G401 (cell line): ENCODE measurements around the gene LGALS3BP. TPM values are rescaled to one million over a fixed set of nuclear protein-coding genes. Genes with fewer than 3 reads are reported as not detected.
"Not testable (repeated sequence)": the region's sequence is repeated elsewhere in the genome, so short reads cannot be mapped to it uniquely, and the experiment has no call there.

Experiments used
- DNase-seq: peaks from one replicate; pipeline ENCODE4 v3.0.0-alpha.2; 2015; ENCODE audit warnings: low spot score
- in situ Hi-C: cut with HindIII; loops from 2 replicates; pipeline ENCODE4 v1.10.0; 2016; ENCODE audit warnings: low sequenced_read_pairs, mixed read lengths
- total RNA-seq: library from RNA; depleted of rRNA; stranded (reverse); fragments of >200 nt; shearing (Covaris generic); gene quantifications from 2 replicates; pipeline ENCODE4 v1.2.3, GENCODE V29; 2014

Gene LGALS3BP
- total RNA-seq, 1 experiment from 2014 or later: 44.7 TPM

GRCh38 chr17:78951967-78952551 is 27.7 kb downstream of the LGALS3BP start:
- DNase-seq: no peak
- in situ Hi-C loops: no loop called here

GRCh38 chr17:78950870-78951269 is 28.9 kb downstream of the LGALS3BP start:
- in situ Hi-C loops: no loop called here
- DNase-seq: no peak

GRCh38 chr17:78947235-78948149 is 32.2 kb downstream of the LGALS3BP start:
- in situ Hi-C loops: no loop called here
- no peak for DNase-seq

GRCh38 chr17:78946631-78947030 is 33.1 kb downstream of the LGALS3BP start:
- in situ Hi-C loops: no loop called here
- no peak for DNase-seq

- no peak for DNase-seq
- in situ Hi-C loops: no loop called here
Measured at GRCh38 chr17:78946131-78946530, 33.6 kb downstream of the LGALS3BP start.

GRCh38 chr17:78945455-78945854 is 34.3 kb downstream of the LGALS3BP start:
- in situ Hi-C loops, DNase-seq: not testable (repeated sequence)

GRCh38 chr17:78944956-78945355 is 34.8 kb downstream of the LGALS3BP start:
- in situ Hi-C loops: no loop called here
- no peak for DNase-seq

- in situ Hi-C loops: no loop called here
- DNase-seq: no peak
Measured at GRCh38 chr17:78944026-78944425, 35.7 kb downstream of the LGALS3BP start.

- DNase-seq: peak; percentile 74
- in situ Hi-C loops: no loop called here
Measured at GRCh38 chr17:78940708-78941107, 39.0 kb downstream of the LGALS3BP start.

- no peak for DNase-seq
- in situ Hi-C loops: no loop called here
Measured at GRCh38 chr17:78940258-78940657, 39.5 kb downstream of the LGALS3BP start.

GRCh38 chr17:78939615-78940014 is 40.1 kb downstream of the LGALS3BP start:
- no peak for DNase-seq
- in situ Hi-C loops: no loop called here

- in situ Hi-C loops: no loop called here
- DNase-seq: no peak
Measured at GRCh38 chr17:78937561-78937960, 42.2 kb downstream of the LGALS3BP start.

- DNase-seq: no peak
Measured at GRCh38 chr17:78935419-78936323, 44.1 kb downstream of the LGALS3BP start.

GRCh38 chr17:78934681-78935418 is 44.9 kb downstream of the LGALS3BP start:
- in situ Hi-C loops: no loop called here
- DNase-seq: no peak

More at GRCh38 chr17:78935419-78936323, 44.1 kb downstream of the LGALS3BP start:
- in situ Hi-C loops: no loop called here

GRCh38 chr17:78933959-78934568 is 45.7 kb downstream of the LGALS3BP start:
- peak; percentile 87 for DNase-seq
- in situ Hi-C loops: no loop called here

- DNase-seq: peak; percentile 33
- in situ Hi-C loops: no loop called here
Measured at GRCh38 chr17:78933025-78933958, 46.4 kb downstream of the LGALS3BP start.

- DNase-seq: no peak
- in situ Hi-C loops: no loop called here
Measured at GRCh38 chr17:78929908-78930775, 49.6 kb downstream of the LGALS3BP start.
